ENCODE results near the gene C11orf98.
A peak's percentile ranks its signal among the peaks of the same experiment; 100 is the strongest.
"Not testable (repeated sequence)": the region's sequence is repeated elsewhere in the genome, so short reads cannot be mapped to it uniquely, and the experiment has no call there.

Gene C11orf98

DNA sequence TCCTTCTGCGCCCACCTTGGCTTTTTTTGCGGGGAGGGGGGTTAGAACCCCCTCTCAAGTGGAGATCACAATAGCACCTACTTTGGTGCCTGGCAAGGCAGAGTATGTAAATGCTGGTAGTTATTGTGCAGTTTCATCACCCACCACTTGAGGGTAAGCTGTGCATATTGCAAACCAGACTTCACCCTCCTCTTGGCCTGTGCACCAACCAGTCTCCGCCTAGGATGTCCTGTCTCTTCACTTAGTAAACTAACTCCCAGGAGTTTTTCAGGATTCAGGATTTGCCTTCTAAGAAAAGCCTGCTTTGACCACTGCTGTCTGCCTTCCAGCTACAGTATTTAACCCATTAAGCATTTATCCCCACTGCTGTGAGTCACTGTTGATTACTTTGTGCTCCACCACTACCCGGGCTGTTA is 15.8 kb upstream of the C11orf98 start:
- peak; percentile 60 for DNase-seq

DNA sequence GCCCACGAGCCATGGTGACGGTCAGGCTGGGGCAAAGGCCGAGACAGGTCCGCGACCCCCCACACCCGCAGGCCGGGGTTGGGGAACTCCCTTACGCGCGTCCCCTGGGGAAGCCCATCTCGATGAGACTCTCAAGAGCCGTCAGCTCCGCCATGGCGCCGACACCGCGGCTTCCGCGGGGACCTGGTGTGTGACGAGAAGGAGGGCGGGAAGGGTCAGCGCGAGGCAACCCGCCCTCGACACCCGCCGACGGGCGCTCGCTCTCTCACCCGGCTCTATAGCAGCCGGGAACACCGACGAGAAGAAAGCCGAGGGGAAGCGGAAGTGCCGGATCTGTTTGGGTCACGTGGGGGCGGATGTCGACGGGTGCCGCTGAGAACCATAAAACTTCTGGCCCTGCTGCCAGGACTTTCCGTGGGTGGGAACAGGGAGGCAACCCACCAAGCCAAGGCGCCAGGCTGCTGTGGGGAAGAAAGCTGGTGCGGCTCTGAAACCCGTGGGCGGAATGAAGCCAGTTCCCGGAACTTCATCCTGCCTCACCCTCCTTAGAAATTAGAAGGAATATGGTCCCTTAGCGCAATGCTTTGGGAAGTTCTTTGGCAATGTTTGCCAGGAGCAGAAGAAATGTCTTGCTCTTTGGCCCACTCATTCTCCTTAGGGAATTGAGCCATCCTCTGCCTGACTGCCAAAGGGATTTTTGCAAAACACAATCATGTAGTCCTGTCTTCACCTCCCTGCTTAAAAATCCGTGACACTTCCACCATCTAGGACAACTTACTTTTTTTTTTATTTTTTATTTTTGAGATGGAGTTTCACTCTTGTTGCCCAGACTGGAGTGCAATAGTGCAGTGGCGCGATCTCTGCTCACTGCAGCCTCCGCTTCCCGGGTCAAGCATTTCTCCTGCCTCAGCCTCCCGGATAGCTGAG is 14.0 kb upstream of the C11orf98 start, which contains the start of gene UBXN1:
UBXN1 (minus strand) TSS at position 304 of the 927 bp plus-strand sequence; CDS start at position 154, 150 bp downstream.
- DNase-seq = peak; percentile 93

DNA sequence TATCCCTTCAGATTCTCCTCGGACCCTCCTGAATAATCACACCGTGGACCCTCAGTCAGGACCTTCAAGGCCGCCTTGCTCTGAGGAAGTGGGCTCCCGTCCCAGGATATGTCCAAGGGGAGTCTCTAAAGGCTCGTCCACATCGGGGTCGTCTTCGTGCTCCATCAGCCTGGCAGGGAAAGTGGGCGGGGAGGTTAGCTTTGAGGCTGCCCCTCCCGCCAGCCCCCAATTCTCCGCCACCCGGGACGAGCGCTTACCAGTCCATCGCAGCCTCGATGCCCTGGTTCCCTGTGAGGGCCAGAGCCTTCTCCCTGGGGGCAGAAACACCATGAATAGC is 13.4 kb upstream of the C11orf98 start:
- no peak for DNase-seq

DNA sequence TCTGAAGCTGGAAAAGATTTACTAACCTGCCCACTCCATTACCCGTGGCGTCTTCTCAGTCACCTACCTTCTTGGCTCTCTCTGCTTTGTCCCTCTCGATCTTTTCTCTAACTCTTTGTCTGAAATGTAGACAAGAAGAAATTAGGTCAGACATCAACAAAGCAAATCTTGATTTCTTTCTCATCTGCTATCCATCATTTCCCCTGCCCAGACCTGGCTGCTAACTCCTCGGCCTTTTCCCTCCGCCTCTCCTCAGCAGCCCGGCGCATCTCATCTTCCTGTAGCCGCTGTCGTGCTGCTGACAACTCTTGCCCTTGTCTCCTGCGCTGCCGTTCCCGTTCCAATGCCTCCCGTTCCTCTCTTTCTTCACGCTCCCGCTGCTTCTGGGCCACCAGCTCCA is 12.7 kb upstream of the C11orf98 start:
- no peak for DNase-seq

DNA sequence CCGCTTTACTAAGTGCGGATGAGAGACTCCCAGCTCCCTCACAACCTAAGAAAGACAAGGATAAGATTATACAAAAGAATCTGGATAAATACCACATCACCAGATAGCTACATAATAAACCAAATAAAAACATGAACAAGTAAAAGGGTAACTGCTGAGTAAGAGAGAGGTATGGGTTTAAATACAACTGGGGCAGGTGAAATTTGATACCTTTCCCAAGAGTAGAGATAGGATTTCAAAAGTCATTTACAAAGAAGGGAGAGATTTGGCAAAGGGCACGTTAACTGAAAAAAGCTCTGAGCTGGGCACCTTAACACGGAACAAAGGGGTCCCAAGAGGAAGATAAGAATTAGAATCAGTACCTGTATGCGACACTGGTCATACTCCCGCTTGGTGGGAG is 12.1 kb upstream of the C11orf98 start:
- no peak for DNase-seq

DNA sequence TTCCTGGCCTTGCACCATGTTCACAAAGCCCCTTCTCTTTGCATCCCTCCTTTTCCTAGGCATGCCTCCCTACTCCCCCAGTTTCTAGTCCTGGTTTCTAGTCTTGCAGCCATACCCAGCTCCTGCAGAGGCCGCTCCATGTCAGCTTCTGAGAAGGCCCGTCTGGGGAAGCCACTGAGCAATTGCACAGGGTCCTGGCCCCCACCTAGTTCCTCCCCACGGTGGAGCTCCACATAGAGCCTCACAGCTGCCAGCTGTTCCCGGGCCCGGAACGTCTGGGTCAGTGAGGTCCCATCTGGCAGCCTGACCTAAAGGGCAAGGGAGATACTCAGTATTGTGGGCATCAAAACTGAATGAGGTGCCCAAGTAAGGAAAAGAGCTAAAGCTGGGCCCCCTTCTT is 11.7 kb upstream of the C11orf98 start:
- no peak for DNase-seq

DNA sequence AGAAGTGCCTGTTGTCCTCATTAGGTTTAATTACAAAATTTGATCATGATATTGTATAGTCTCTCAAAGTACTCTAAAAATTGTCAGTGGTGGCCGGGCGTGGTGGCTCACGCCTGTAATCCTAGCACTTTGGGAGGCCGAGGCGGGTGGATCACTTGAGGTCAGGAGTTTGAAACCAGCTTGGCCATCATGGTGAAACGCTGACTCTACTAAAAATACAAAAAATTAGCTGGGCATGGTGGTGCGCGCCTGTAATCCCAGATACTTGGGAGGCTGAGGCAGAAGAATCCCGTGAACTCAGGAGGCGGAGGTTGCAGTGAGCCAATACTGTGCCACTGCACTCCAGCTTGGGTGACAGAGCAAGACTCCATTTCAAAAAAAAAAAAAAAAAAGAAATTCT is 10.4 kb upstream of the C11orf98 start:
- not testable (repeated sequence) for DNase-seq

DNA sequence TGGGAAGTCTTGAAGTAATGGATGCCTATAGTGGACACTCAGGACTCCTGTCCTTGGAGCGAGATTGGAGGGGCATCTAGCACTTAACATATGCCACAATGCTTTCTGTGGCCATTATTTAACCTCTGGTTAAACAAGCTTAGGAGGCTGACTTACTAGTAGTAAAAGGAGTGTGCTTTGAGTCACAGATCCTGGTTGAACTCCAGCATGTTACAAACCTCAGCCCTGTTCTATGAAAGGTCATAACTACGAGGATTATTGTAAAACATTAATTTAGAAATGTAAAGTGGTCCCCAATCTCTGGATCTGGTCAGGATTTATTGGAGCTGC is 8.2 kb upstream of the C11orf98 start:
- DNase-seq = no peak

DNA sequence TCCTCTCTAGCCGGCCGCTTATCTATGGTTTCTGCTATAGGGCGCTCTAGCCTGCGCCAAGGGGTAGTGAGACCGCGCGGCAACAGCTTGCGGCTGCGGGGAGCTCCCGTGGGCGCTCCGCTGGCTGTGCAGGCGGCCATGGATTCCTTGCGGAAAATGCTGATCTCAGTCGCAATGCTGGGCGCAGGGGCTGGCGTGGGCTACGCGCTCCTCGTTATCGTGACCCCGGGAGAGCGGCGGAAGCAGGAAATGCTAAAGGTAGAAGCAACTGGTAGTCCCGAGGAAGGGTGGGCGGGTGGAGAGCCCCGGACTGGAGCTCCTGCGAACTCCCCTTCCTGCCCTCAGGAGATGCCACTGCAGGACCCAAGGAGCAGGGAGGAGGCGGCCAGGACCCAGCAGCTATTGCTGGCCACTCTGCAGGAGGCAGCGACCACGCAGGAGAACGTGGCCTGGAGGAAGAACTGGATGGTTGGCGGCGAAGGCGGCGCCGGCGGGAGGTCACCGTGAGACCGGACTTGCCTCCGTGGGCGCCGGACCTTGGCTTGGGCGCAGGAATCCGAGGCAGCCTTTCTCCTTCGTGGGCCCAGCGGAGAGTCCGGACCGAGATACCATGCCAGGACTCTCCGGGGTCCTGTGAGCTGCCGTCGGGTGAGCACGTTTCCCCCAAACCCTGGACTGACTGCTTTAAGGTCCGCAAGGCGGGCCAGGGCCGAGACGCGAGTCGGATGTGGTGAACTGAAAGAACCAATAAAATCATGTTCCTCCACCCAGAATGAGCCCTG is 6.8 kb upstream of the C11orf98 start, which contains the start of the genes LBHD1 and UQCC3:
LBHD1 (minus strand) TSS at position 660 of the 782 bp plus-strand sequence. CDS start 2,236 bp downstream, outside the sequence.
UQCC3 (plus strand) TSS at position 66 of the 782 bp plus-strand sequence; CDS start at position 139, 73 bp downstream.
- DNase-seq = peak; percentile 82

DNA sequence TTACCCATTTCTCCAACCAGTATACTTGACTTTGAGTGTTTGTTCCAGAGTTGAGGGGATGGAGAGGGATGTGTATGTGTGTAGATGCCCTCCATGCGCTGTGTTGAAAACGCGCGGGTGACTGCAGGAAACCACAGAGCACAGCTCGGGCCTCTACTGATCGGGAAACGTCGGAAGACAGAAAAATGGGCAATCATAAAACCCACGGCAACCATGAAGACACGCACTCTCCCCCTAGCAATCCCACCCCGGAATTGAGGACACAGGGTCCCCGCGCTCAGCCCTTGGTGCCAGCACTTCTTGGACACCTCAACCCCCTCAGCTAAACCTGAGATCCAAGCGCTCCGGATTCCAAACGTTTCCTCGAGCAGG is 6.2 kb upstream of the C11orf98 start:
- DNase-seq = no peak

DNA sequence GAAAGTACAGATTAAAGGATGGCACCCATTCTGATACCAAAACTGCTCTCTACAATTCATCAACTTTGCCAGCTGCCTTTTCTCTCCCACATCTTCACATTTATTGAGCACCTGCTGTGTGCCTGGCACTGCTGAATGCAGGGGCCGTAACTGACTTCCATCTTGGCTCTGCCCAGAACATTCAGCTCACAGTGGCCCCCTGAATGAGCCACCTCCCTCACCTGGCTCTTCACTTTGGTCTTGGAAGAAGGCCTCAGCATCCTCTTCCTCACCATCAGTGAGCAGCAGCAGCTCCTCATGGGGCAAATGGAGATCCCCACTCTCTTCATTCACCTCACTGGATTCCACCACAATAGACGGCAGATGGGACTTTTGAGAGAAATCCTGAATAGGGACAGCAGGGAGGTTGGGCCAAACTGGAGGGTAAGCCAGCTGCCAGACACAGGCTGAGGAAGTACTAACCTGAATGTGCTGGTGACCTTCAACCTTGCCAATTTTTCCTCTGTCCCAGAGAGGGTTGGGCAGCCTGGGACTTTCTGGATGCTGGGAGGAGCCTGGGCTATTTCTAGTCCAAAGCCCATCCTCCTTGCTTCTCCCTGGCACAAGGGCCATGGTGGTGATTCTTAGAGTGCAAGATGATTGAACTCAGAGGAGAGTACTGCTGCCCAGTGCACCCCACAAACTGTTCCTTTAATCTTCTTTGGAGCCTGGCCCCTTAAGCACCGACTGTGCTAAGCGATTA is 4.6 kb upstream of the C11orf98 start:
- DNase-seq = no peak

DNA sequence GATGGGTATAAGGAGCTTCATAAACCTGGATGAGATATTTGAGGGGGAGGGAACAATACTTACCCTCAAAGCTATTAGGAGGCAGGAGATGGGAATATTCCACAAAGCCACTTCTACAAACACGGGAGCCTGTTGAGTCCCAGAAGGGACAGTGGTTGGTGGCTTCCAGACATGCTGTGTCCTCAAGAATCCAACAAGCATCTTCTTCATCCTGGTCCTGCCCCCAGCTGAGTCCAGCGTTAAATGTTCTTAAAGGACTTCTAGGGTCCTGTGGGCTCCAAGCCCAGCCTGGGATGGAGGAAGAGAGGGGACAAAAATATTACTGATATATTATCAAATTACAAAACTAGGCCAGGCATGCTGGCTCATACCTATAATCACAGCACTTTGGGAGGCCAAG is 2.5 kb upstream of the C11orf98 start:
- no peak for DNase-seq

DNA sequence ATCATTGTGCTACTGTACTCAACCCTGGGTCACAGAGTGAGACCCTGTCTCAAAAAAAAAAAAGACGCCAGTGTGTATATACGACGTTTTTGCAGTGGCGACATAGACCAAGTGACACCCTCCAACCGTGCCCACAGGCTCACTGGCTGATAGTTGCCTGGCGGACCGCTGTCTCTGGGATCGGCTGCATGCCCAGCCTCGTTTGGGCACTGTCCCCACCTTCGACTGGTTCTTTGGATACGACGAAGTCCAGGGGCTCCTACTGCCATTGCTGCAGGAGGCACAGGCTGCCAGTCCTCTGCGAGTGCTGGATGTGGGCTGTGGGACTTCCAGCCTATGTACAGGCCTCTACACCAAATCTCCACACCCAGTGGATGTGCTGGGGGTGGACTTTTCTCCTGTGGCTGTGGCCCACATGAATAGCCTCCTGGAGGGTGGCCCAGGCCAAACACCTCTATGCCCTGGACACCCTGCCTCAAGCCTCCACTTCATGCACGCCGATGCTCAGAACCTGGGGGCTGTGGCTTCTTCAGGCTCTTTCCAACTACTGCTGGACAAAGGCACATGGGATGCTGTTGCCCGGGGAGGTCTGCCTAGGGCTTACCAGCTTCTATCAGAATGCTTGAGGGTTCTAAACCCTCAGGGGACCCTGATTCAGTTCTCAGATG is 1.4 kb upstream of the C11orf98 start:
- DNase-seq = no peak

DNA sequence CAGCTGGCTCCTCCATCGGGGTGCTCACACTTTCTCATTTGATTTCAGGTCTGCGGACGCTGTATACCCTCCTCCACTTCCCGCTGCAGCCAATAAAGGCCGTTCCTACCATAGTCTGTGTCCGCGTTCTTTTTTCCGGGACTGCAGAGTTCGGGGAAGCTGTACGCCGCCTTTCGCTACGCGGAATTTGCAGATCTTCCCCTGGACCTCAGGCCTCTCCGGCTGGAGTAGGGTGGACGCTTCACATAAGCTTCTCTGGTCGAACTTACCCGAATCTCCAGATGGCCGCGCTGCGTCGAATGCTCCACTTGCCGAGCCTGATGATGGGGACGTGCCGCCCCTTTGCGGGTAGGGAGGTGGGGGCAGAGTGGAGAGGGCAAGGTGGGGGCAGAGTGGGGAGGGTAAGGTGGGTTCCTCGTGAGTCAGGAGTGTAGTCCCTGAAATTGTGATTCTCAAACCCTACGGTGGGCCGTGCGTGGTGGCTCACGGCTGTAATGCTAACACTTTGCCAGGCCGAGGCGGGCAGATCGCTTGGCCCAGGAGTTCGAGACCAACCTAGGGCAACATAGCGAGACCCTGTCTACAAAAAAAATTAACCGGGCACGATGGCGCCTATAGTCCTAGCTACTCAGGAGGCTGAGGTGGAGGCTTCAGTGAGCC is 719 bp upstream of the C11orf98 start:
- DNase-seq = peak; percentile 65

DNA sequence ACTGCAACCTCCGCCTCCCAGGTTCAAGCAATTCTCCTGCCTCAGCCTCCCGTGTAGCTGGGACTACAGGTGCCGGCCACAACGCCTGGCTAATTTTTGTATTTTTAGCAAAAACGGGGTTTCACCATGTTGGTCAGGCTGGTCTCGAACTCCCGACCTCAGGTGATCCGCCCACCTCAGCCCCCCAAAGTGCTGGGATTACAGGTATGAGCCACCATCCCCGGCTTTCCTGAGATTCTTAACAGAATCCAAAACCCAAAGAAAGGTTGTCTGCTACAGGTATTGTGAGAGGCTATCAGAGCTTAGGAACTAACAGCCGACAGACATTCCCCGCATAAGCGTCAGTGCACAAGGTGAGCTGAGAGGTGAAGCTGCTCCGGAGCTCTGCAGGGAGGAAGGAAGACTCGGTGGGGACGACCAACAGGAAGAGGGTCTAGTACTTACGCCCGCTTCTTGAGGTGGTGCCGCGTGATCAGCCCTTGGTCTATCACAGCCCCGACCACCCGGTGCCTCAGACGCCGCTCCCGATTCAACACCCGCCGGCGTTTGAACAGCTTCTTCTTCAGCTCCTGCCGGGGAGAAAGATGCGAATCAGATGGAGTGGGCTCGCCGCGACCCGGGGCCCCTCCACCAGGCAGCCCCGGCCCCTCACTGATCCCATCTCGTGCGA is 470 bp downstream of the C11orf98 start:
- peak; percentile 67 for DNase-seq

DNA sequence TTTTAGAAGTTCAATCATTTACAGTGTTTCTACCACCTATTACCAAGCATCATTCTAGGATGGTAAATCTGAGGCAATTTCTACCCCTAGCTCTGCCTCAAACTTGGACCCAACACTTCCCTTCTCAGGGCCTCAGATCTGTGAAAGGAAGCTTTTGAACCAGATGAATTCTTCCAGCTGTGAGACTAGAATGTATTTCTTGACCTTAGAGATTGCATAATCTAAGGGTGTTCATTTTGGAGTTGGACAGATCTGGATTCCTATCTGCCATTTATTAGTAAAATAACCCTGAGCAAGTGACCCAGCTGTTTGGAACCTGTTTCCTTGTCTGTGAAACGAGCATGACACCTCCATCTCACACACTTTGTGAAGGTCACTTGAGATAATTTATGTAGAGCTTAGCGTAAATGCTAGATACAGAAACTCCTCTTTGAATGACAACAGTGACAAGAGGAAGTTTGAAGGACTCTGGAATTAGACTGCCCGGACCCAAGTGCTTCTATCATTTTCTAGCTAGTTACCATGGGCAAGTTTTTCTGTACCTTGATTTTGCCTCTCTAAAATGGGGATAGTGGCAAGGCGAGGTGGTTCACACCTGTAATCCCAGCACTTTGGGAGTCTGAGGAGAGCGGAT is 8.1 kb downstream of the C11orf98 start:
- DNase-seq = no peak

DNA sequence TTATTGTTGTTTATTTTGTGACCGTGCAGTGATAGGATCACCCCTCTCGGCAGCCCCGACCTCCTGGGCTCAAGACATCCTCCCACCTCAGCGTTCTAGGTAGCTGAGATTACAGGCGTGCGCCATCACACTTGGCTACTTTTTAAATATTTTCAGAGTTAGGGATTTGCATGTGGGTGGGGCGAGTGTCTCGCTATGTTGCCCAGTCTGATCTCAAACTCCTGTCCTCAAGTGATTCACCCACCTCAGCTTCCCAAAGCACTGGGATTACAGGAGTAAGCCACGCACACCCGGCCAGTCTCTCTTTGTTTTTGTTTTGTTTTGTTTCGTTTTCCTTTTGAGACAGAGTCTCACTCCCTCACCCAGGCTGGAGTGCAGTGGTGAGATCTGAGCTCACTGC is 10.7 kb downstream of the C11orf98 start:
- DNase-seq = no peak

DNA sequence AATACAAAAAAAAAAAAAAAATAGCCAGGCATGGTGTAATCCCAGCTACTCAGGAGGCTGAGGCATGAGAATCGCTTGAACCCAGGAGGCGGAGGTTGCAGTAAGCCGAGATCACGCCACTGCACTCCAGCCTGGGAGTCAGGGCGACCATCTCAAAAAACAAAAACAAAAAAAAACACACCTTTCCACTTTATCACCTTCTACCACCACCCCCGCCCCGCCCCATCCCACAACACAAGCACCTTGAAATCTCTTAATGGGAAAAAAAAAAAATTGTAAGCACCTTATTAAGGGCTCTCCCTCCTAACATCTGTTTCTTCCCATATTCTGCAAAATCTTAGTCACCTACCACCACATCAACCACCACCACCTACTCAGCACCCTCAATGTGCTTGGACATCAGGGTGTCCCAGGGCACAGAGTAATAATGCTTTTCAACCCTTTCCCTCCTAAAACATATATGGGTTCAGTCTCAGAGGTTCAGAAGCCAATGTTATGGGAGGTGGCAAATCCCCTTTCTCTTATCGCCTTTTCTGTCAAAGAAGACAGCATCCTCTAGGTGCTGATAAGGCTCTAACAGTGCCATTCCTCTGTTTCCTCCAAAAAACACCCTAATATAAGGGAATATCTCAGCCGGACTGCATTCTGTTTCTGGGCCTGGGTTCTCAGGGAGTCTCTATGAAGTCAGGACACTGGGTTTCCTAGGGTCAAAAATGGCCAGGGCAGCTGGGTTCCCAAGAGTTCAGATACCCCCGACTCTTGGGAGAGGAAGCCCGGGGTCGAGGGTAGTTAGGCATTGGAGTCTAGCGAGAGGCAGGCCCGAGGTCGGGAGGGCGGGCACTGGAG is 12.6 kb downstream of the C11orf98 start:
- no peak for DNase-seq

DNA sequence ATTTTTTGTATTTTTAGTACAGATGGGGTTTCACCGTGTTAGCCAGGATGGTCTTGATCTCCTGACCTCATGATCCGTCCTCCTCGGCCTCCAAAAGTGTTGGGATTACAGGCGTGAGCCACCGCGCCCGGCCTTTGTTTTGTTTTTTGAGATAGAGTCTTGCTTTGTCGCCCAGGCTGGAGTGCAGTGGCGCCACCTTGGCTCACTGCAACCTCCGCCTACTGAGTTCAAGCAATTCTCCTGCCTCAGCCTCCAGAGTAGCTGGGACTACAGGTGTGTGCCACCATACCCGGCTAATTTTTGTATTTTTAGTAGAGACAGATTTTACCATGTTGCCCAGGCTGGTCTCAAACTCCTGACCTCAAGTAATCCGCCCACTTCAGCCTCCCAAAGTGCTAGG is 14.7 kb downstream of the C11orf98 start:
- not testable (repeated sequence) for DNase-seq

DNA sequence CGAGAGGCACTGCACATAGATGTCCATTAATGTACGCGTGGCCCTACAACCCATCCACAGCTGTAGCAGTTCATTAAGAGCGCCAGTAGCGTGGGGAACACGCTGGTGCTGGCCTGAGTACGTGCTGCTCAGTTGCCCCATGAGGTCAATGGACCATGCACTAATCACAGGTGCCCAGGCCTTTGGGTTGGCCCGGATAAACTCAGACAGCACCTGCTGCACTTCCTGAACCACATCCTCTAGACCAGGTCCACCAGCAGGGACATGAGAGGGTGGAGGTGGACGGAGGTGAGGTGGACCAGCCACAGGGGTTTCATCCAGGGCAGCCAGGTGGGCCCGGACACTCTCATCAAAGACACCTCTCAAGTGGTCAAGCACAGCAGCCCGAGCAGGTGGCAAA is 15.5 kb downstream of the C11orf98 start:
- no peak for DNase-seq
